Testis (tissue), 3 donors: ENCODE measurements around the gene KLHDC9. TPM values are rescaled to one million over a fixed set of nuclear protein-coding genes. Genes with fewer than 3 reads are reported as not detected.

Experiments used
- DNase-seq: peaks from one replicate; pipeline ENCODE4 v3.0.0-alpha.2; 2019
- H3K27ac ChIP-seq, 2 donors: fragments of 200-600 bp; sonication (generic); one replicate each; pipeline ENCODE4 v1.5.1; 2019
- H3K27me3 ChIP-seq: fragments of 200-600 bp; sonication (generic); one replicate; pipeline ENCODE4 v1.5.1; 2019
- H3K36me3 ChIP-seq: fragments of 200-600 bp; sonication (generic); one replicate; pipeline ENCODE4 v1.5.1; 2017; ENCODE audit warnings: low read depth; ENCODE audit errors: missing control alignments
- H3K4me1 ChIP-seq: fragments of 200-600 bp; sonication (generic); one replicate; pipeline ENCODE4 v1.5.1; 2019
- H3K4me3 ChIP-seq, 2 donors: fragments of 200-600 bp; sonication (generic); one replicate each; pipeline ENCODE4 v1.5.1; 2017 to 2019
- H3K9me3 ChIP-seq: fragments of 200-600 bp; sonication (generic); one replicate; pipeline ENCODE4 v1.5.1; 2017
- CTCF ChIP-seq, 3 experiments: fragments of 450-650 bp in 2 of 3; fragments of 200-600 bp in 1 of 3; sonication (generic) in 1 of 3; IDR thresholded peaks; one replicate each; pipeline ENCODE4 v1.5.1; 2016 to 2019; ENCODE audit warnings: antibody characterized with exemption in 3 of 3, mild to moderate bottlenecking in 2 of 3, moderate library complexity in 1 of 3
- POLR2A ChIP-seq: fragments of 450-650 bp; IDR thresholded peaks from one replicate; pipeline ENCODE4 v1.6.1; 2017; ENCODE audit warnings: antibody characterized with exemption, mild to moderate bottlenecking, moderate library complexity
- WGBS, 2 donors: methylation state at CpG; one replicate each; pipeline ENCODE4 v1.1.5; 2018; 5-methylcytosine and 5-hydroxymethylcytosine counted together
- intact Hi-C: fragments of 100-400 bp; cut with DNase I; formaldehyde crosslinking; loops from one replicate; pipeline ENCODE4 v1.15.1; 2023; ENCODE audit warnings: low total_unique reads
- polyA plus RNA-seq: library from polyadenylated mRNA; stranded (reverse); fragments of 350-450 nt; fragmentation: Illumina TruSeq; extraction: RNeasy Lipid Tissue Mini Kit (QIAGEN cat#74804); gene quantifications from one replicate; pipeline ENCODE4 v1.2.3, GENCODE V29; 2014; ENCODE audit warnings: low read depth, low replicate concordance; ENCODE audit not compliant: insufficient read depth
- total RNA-seq, 2 donors: library from RNA; depleted of rRNA; stranded (reverse); fragments of >200 nt; gene quantifications; one replicate each; pipeline ENCODE4 v1.2.3, GENCODE V29; 2016

KLHDC9 gene
- total and polyA plus RNA-seq, 3 donors from 2014 or later: 55.8 to 144 (median 57.2) TPM

GRCh38 chr1:161083748-161084596, 14.2 kb upstream of the KLHDC9 start:
- no peaks in the 10 kb centered on the region for H3K9me3 ChIP-seq
- intact Hi-C loops: no loop called here
- H3K27me3 ChIP-seq: no peaks in the 10 kb centered on the region
- H3K36me3 ChIP-seq: no peaks in the 10 kb centered on the region
- no peak for TF ChIP-seq CTCF (IDR thresholded peaks at IDR 0.05)
- no peak for TF ChIP-seq POLR2A
- 78 to 85% methylated on average over 7 to 10 of the region's 10 CpGs for WGBS, 2 donors
- no peak overlapping the region for H3K4me3 ChIP-seq
- no peaks in the 10 kb centered on the region for H3K4me1 ChIP-seq
- no peak overlapping the region for H3K27ac ChIP-seq
- DNase-seq: no peak

- Histone ChIP-seq H3K27ac (no peak overlapping the region), H3K27me3 (no peaks in the 10 kb centered on the region), H3K4me3 (no peak overlapping the region), H3K36me3 (no peaks in the 10 kb centered on the region), H3K4me1 (no peaks in the 10 kb centered on the region), H3K9me3 (no peaks in the 10 kb centered on the region)
- TF ChIP-seq CTCF (IDR thresholded peaks at IDR 0.05): no peak
- TF ChIP-seq POLR2A: no peak
- DNase-seq: no peak
- intact Hi-C loops: no loop called here
- 100% methylated on average over 1 of the region's 1 CpG for WGBS, 2 donors
Observed at GRCh38 chr1:161084597-161084988, 13.6 kb upstream of the KLHDC9 start.

- 59 to 76% methylated on average over 2 of the region's 2 CpGs for WGBS, 2 donors
- H3K9me3 ChIP-seq: no peaks in the 10 kb centered on the region
- H3K4me3 ChIP-seq: no peak overlapping the region
- TF ChIP-seq POLR2A (no peak), CTCF (IDR thresholded peaks at IDR 0.05) (no peak)
- no peaks in the 10 kb centered on the region for H3K4me1 ChIP-seq
- H3K27me3 ChIP-seq: no peaks in the 10 kb centered on the region
- no peak for DNase-seq
- no peaks in the 10 kb centered on the region for H3K36me3 ChIP-seq
- intact Hi-C loops: no loop called here
- no peak overlapping the region for H3K27ac ChIP-seq
Observed at GRCh38 chr1:161085165-161085564, 13.0 kb upstream of the KLHDC9 start.

GRCh38 chr1:161086457-161086856, 11.7 kb upstream of the KLHDC9 start:
- TF ChIP-seq POLR2A (no peak), CTCF (IDR thresholded peaks at IDR 0.05) (no peak)
- Histone ChIP-seq H3K27me3 (no peaks in the 10 kb centered on the region), H3K36me3 (no peaks in the 10 kb centered on the region), H3K4me1 (no peaks in the 10 kb centered on the region), H3K27ac (no peak overlapping the region), H3K4me3 (no peak overlapping the region), H3K9me3 (no peaks in the 10 kb centered on the region)
- intact Hi-C loops: no loop called here
- no peak for DNase-seq
- WGBS, 2 donors: 79 to 81% methylated on average over 4 of the region's 4 CpGs
